A673 (cell line): Measurements from ENCODE around the gene RNF180. TPM values are rescaled to one million over a fixed set of nuclear protein-coding genes. Genes with fewer than 3 reads are reported as not detected.

Source experiments
- BruUV-seq: library from RNA; stranded (reverse); fragments of 400-500 nt; replicated peaks from 2 replicates; lab custom pipeline; 2021; lab: Mats Ljungman, UMichigan
- CTCF ChIA-PET: fragments of 300-600 bp; sonication (Branson Sonifier 250); formaldehyde crosslinking; loops from one replicate; lab custom pipeline; 2022; ENCODE audit warnings: antibody characterized with exemption; lab: Charles Lee
- POLR2A ChIA-PET: fragments of 300-600 bp; sonication (Branson Sonifier 250); formaldehyde crosslinking; loops from one replicate; lab custom pipeline; 2022; ENCODE audit warnings: antibody characterized with exemption; ENCODE audit not compliant: low non-redundant PET; lab: Charles Lee
- DNase-seq: peaks from one replicate; pipeline ENCODE4 v3.0.0-alpha.2; 2015; ENCODE audit warnings: low spot score
- H3K27ac ChIP-seq: fragments of 200-600 bp; sonication (generic); 2 replicates; pipeline ENCODE4 v1.5.1; 2016; ENCODE audit warnings: mixed run types, low read depth, mild to moderate bottlenecking, mixed read lengths, antibody characterized with exemption, low read length; ENCODE audit not compliant: poor library complexity, severe bottlenecking
- H3K27me3 ChIP-seq: fragments of 200-600 bp; sonication (generic); replicated peaks from 2 replicates; pipeline ENCODE4 v1.6.1; 2017; ENCODE audit warnings: mixed run types, low read depth, mild to moderate bottlenecking, mixed read lengths, antibody characterized with exemption, low read length; ENCODE audit not compliant: insufficient read depth, poor library complexity
- H3K36me3 ChIP-seq: fragments of 200-600 bp; sonication (generic); 2 replicates; pipeline ENCODE4 v1.6.1; 2016; ENCODE audit warnings: mixed run types, mild to moderate bottlenecking, mixed read lengths, antibody characterized with exemption, low read length; ENCODE audit not compliant: insufficient read depth, poor library complexity, severe bottlenecking
- H3K4me1 ChIP-seq: fragments of 200-600 bp; sonication (generic); 2 replicates; pipeline ENCODE4 v1.6.1; 2017; ENCODE audit warnings: mixed run types, mild to moderate bottlenecking, mixed read lengths, antibody characterized with exemption, low read length; ENCODE audit not compliant: insufficient read depth, poor library complexity, severe bottlenecking
- H3K4me3 ChIP-seq: fragments of 200-600 bp; sonication (generic); 2 replicates; pipeline ENCODE4 v1.5.1; 2016; ENCODE audit warnings: low read depth, mixed run types, mild to moderate bottlenecking, mixed read lengths, low read length; ENCODE audit not compliant: poor library complexity, severe bottlenecking
- H3K9me3 ChIP-seq: fragments of 200-600 bp; sonication (generic); 2 replicates; pipeline ENCODE4 v1.6.1; 2016; ENCODE audit warnings: mixed run types, low read depth, mild to moderate bottlenecking, mixed read lengths, antibody characterized with exemption, low read length; ENCODE audit not compliant: poor library complexity, severe bottlenecking
- EZH2 ChIP-seq: fragments of 200-600 bp; sonication (generic); IDR thresholded peaks from 2 replicates; pipeline ENCODE4 v1.6.1; 2017; ENCODE audit warnings: borderline replicate concordance, low read depth, mild to moderate bottlenecking, mixed read lengths, antibody characterized with exemption, low read length; ENCODE audit not compliant: poor library complexity, severe bottlenecking
- intact Hi-C: fragments of 100-400 bp; cut with micrococcal nuclease; formaldehyde crosslinking; loops from one replicate; pipeline ENCODE4 v1.10.0; 2022; ENCODE audit not compliant: unreplicated experiment
- total RNA-seq: library from RNA; stranded (reverse); gene quantifications from 2 replicates; pipeline ENCODE4 v1.2.3, GENCODE V29; 2021
- TF ChIP-seq, protein P1 (sequence below): fragments of 300-800, 200-600 bp; sonication (generic); conservative IDR thresholded peaks from 2 replicates; pipeline ENCODE4 v1.5.1; 2017; ENCODE audit warnings: low read depth, mild to moderate bottlenecking, antibody characterized with exemption, low read length, moderate library complexity, mixed read lengths

RNF180 gene
- total RNA-seq, 1 experiment from 2014 or later: 0.67 TPM

DNA sequence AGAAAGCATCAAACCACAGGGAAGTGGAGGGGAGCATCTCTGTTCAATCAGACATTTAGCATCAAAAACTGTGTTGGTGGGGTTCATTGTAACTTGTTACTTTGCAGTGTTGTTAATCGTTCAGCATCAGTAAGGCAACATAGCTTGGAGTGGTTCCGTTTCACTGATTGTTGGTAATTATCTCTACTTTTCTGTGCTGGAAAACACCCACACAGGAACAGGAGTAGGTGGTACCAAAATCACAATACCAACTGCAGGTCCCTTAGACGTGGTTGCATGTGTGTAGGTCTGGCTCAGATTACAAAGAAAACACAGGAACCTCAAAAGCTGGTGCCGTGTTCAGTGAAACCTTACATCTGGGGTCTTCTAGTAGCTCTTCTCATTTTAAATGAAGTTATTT is 146.8 kb downstream of the RNF180 start:
- intact Hi-C loops: no loop called here
- BruUV-seq: no TSS peak
- no peak for DNase-seq
- H3K9me3 ChIP-seq: no peaks in the 10 kb centered on the region
- no peaks in the 10 kb centered on the region for H3K36me3 ChIP-seq
- ChIA-PET POLR2A (no interaction called here), CTCF (no interaction called here)
- no peaks in the 10 kb centered on the region for H3K27me3 ChIP-seq
- H3K27ac ChIP-seq: no peak overlapping the region
- H3K4me3 ChIP-seq: no peak overlapping the region
- TF ChIP-seq EZH2: no peak
- TF ChIP-seq, protein P1, sequence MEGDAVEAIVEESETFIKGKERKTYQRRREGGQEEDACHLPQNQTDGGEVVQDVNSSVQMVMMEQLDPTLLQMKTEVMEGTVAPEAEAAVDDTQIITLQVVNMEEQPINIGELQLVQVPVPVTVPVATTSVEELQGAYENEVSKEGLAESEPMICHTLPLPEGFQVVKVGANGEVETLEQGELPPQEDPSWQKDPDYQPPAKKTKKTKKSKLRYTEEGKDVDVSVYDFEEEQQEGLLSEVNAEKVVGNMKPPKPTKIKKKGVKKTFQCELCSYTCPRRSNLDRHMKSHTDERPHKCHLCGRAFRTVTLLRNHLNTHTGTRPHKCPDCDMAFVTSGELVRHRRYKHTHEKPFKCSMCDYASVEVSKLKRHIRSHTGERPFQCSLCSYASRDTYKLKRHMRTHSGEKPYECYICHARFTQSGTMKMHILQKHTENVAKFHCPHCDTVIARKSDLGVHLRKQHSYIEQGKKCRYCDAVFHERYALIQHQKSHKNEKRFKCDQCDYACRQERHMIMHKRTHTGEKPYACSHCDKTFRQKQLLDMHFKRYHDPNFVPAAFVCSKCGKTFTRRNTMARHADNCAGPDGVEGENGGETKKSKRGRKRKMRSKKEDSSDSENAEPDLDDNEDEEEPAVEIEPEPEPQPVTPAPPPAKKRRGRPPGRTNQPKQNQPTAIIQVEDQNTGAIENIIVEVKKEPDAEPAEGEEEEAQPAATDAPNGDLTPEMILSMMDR: no peak
- no peaks in the 10 kb centered on the region for H3K4me1 ChIP-seq

DNA sequence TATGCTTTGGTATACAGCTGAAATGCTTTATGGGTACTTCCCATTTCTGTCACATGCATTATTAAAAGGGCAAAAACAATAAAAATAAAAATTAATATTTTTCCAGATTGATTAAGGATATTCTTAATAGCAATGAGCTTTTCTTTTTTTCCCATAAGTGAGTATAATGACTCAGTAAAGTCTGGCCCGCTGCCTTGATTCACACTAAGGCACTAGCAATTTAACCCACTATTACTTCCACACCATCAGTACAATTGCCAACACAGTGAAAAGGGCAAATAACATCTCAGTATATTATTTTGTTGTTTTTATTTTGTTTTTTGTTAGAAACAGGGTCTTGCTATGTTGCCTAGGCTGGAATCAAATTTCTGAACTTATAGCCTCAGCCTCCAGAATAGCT is 150.1 kb downstream of the RNF180 start:
- H3K4me1 ChIP-seq: no peaks in the 10 kb centered on the region
- intact Hi-C loops: no loop called here
- BruUV-seq: no TSS peak
- no peak for TF ChIP-seq EZH2
- TF ChIP-seq, protein P1: no peak
- no peak overlapping the region for H3K27ac ChIP-seq
- no peaks in the 10 kb centered on the region for H3K36me3 ChIP-seq
- CTCF ChIA-PET: no interaction called here
- no peak for DNase-seq
- no peaks in the 10 kb centered on the region for H3K27me3 ChIP-seq
- no peak overlapping the region for H3K4me3 ChIP-seq
- POLR2A ChIA-PET: no interaction called here
- no peaks in the 10 kb centered on the region for H3K9me3 ChIP-seq

DNA sequence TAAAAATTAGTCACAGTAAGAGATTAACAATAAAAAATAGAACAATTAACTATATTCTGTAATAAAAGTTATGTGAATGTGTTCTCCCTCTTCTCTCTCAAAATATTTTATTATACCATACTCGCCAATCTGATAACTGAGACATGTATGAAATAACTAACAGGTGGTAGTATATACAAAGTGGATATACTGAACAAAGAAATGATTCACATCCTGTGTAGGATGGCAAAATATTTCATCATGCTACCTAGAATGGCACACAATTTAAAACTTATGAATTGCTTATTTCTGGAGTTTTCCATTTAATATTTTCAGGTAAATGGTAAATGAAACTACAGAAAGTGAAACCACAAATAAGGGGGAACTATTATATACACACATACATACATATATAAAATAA is 152.5 kb downstream of the RNF180 start:
- H3K4me3 ChIP-seq: no peak overlapping the region
- no TSS peak for BruUV-seq
- intact Hi-C loops: no loop called here
- no peaks in the 10 kb centered on the region for H3K27me3 ChIP-seq
- H3K36me3 ChIP-seq: no peaks in the 10 kb centered on the region
- no peaks in the 10 kb centered on the region for H3K4me1 ChIP-seq
- H3K27ac ChIP-seq: no peak overlapping the region
- no peak for TF ChIP-seq EZH2
- TF ChIP-seq, protein P1: no peak
- ChIA-PET CTCF (no interaction called here), POLR2A (no interaction called here)
- no peaks in the 10 kb centered on the region for H3K9me3 ChIP-seq
- DNase-seq: no peak
